GM19193 (cell line): ENCODE measurements around the gene ZMIZ1.

Experiments
- POLR2A ChIP-seq: IDR thresholded peaks from 4 replicates; pipeline ENCODE4 v1.6.1; 2011; ENCODE audit not compliant: insufficient read depth, insufficient read length; ENCODE audit errors: extremely low read depth

ZMIZ1 gene

GRCh38 chr10:79149662-79150443 is 81.1 kb downstream of the ZMIZ1 start:
- no peak for TF ChIP-seq POLR2A

- TF ChIP-seq POLR2A, result no peak
Measured at GRCh38 chr10:79150444-79150754, 81.6 kb downstream of the ZMIZ1 start.

- no peak for TF ChIP-seq POLR2A
Measured at GRCh38 chr10:79152423-79152817, 83.7 kb downstream of the ZMIZ1 start.

- no peak for TF ChIP-seq POLR2A
Measured at GRCh38 chr10:79153745-79154144, 85.0 kb downstream of the ZMIZ1 start.

GRCh38 chr10:79155301-79156081 is 86.7 kb downstream of the ZMIZ1 start:
- no peak for TF ChIP-seq POLR2A

- no peak for TF ChIP-seq POLR2A
Measured at GRCh38 chr10:79156334-79157274, 87.8 kb downstream of the ZMIZ1 start.

GRCh38 chr10:79158004-79158340 is 89.2 kb downstream of the ZMIZ1 start:
- TF ChIP-seq POLR2A, result no peak

GRCh38 chr10:79158402-79159097 is 89.8 kb downstream of the ZMIZ1 start:
- no peak for TF ChIP-seq POLR2A

- TF ChIP-seq POLR2A, result no peak
Measured at GRCh38 chr10:79159141-79159651, 90.4 kb downstream of the ZMIZ1 start.

GRCh38 chr10:79159785-79160184 is 91.0 kb downstream of the ZMIZ1 start:
- no peak for TF ChIP-seq POLR2A

- no peak for TF ChIP-seq POLR2A
Measured at GRCh38 chr10:79160191-79160590, 91.4 kb downstream of the ZMIZ1 start.

GRCh38 chr10:79161557-79161956 is 92.8 kb downstream of the ZMIZ1 start:
- TF ChIP-seq POLR2A, result no peak

GRCh38 chr10:79162022-79162421 is 93.3 kb downstream of the ZMIZ1 start:
- no peak for TF ChIP-seq POLR2A

GRCh38 chr10:79162861-79163665 is 94.3 kb downstream of the ZMIZ1 start:
- no peak for TF ChIP-seq POLR2A
